IMR-90 (cell line): ENCODE data around the gene FAM53B. TPM values are rescaled to one million over a fixed set of nuclear protein-coding genes. Genes with fewer than 3 reads are reported as not detected.

Source experiments
- ATAC-seq: fragments of 200-7000 bp; cut with Tn5 transposase; 2 replicates; pipeline ENCODE4 v1.9.1; 2020; ENCODE audit warnings: low read depth, mild to moderate bottlenecking, moderate library complexity
- BruUV-seq: library from RNA; stranded (reverse); fragments of 400-500 nt; replicated peaks from 2 replicates; lab custom pipeline; 2021; lab: Mats Ljungman, UMichigan
- CTCF ChIA-PET: fragments of 300-600 bp; formaldehyde crosslinking; extraction: SDS; loops from one replicate; lab custom pipeline; 2021; ENCODE audit warnings: antibody characterized with exemption; lab: Yijun Ruan, JAX
- POLR2A ChIA-PET: fragments of 300-600 bp; sonication (Branson Sonifier 250); formaldehyde crosslinking; loops from one replicate; lab custom pipeline; 2022; ENCODE audit warnings: antibody characterized with exemption; ENCODE audit not compliant: unreplicated experiment; lab: Charles Lee
- DNase-seq: peaks from one replicate; pipeline ENCODE4 v3.0.0; 2013
- H2AFZ ChIP-seq: replicated peaks from 2 replicates; pipeline ENCODE3; 2013; ENCODE audit warnings: low read length, mild to moderate bottlenecking; ENCODE audit not compliant: poor library complexity
- H2AK5ac ChIP-seq: 2 replicates; pipeline ENCODE4 v1.6.1; 2013; ENCODE audit warnings: low read depth, low read length, inconsistent platforms
- H2AK9ac ChIP-seq: replicated peaks from 2 replicates; pipeline ENCODE3; 2013; ENCODE audit warnings: mild to moderate bottlenecking, low read depth, low read length, moderate library complexity; ENCODE audit not compliant: poor library complexity
- H2BK120ac ChIP-seq: 2 replicates; pipeline ENCODE4 v1.6.1; 2013; ENCODE audit warnings: low read depth, low read length, inconsistent platforms
- H2BK15ac ChIP-seq: 3 replicates; pipeline ENCODE4 v1.6.1; 2013; ENCODE audit warnings: low read depth, low read length, inconsistent platforms
- H2BK20ac ChIP-seq: 2 replicates; pipeline ENCODE4 v1.6.1; 2013; ENCODE audit warnings: low read depth, mild to moderate bottlenecking, inconsistent platforms, low read length, moderate library complexity
- H2BK5ac ChIP-seq: 2 replicates; pipeline ENCODE4 v1.6.1; 2013; ENCODE audit warnings: mild to moderate bottlenecking, low read depth, low read length, inconsistent platforms; ENCODE audit not compliant: poor library complexity, severe bottlenecking
- H3K14ac ChIP-seq: replicated peaks from 2 replicates; pipeline ENCODE4 v1.6.1; 2013; ENCODE audit warnings: low read depth, low read length, inconsistent platforms
- H3K18ac ChIP-seq: 2 replicates; pipeline ENCODE4 v1.6.1; 2013; ENCODE audit warnings: low read depth, low read length, control low read depth
- H3K23ac ChIP-seq: 2 replicates; pipeline ENCODE4 v1.6.1; 2013; ENCODE audit warnings: low read depth, low read length, inconsistent platforms
- H3K27ac ChIP-seq: 2 replicates; pipeline ENCODE4 v1.5.1; 2013; ENCODE audit warnings: mild to moderate bottlenecking, control low read depth, low read length; ENCODE audit not compliant: insufficient read depth
- H3K27me3 ChIP-seq: 2 replicates; pipeline ENCODE4 v1.6.1; 2013; ENCODE audit warnings: low read length; ENCODE audit not compliant: control insufficient read depth, insufficient read depth
- H3K36me3 ChIP-seq: 2 replicates; pipeline ENCODE4 v1.6.1; 2013; ENCODE audit warnings: low read length, mixed read lengths; ENCODE audit not compliant: control insufficient read depth, insufficient read depth
- H3K4ac ChIP-seq: 2 replicates; pipeline ENCODE4 v1.6.1; 2013; ENCODE audit warnings: low read depth, low read length, inconsistent platforms
- H3K4me1 ChIP-seq: 2 replicates; pipeline ENCODE4 v1.6.1; 2013; ENCODE audit warnings: low read length, mixed read lengths; ENCODE audit not compliant: control insufficient read depth, insufficient read depth
- H3K4me2 ChIP-seq: 2 replicates; pipeline ENCODE4 v1.6.1; 2013; ENCODE audit warnings: low read depth, mild to moderate bottlenecking, control low read depth, low read length, moderate library complexity
- H3K4me3 ChIP-seq: 2 replicates; pipeline ENCODE4 v1.5.1; 2013; ENCODE audit warnings: low read depth, mild to moderate bottlenecking, control low read depth, low read length, moderate library complexity; ENCODE audit not compliant: insufficient read depth
- H3K56ac ChIP-seq: 2 replicates; pipeline ENCODE4 v1.6.1; 2013; ENCODE audit warnings: low read length, inconsistent platforms; ENCODE audit not compliant: insufficient read depth; ENCODE audit errors: extremely low read depth
- H3K79me1 ChIP-seq, 2 experiments: 2 replicates each; pipeline ENCODE4 v1.6.1; 2013; ENCODE audit warnings: low read length in 2 of 2, inconsistent platforms in 1 of 2, low read depth in 1 of 2
- H3K9ac ChIP-seq: 2 replicates; pipeline ENCODE4 v1.6.1; 2013; ENCODE audit warnings: low read depth, low read length, control low read depth
- H3K9me1 ChIP-seq: 2 replicates; pipeline ENCODE4 v1.6.1; 2013; ENCODE audit warnings: low read length, inconsistent platforms; ENCODE audit not compliant: insufficient read depth
- H3K9me3 ChIP-seq: 2 replicates; pipeline ENCODE4 v1.6.1; 2013; ENCODE audit warnings: low read length; ENCODE audit not compliant: control insufficient read depth, insufficient read depth
- H4K20me1 ChIP-seq: 2 replicates; pipeline ENCODE4 v1.6.1; 2013; ENCODE audit warnings: low read length, inconsistent platforms; ENCODE audit not compliant: insufficient read depth
- H4K5ac ChIP-seq: 2 replicates; pipeline ENCODE4 v1.6.1; 2013; ENCODE audit warnings: mild to moderate bottlenecking, low read depth, low read length, control low read depth
- H4K8ac ChIP-seq, 2 experiments: 2 replicates each; pipeline ENCODE4 v1.6.1; 2013; ENCODE audit warnings: low read depth in 2 of 2, low read length in 2 of 2, control low read depth in 1 of 2, inconsistent platforms in 1 of 2
- H4K91ac ChIP-seq: 2 replicates; pipeline ENCODE4 v1.6.1; 2013; ENCODE audit warnings: low read depth, low read length, inconsistent platforms; ENCODE audit not compliant: insufficient read depth
- CHD1 ChIP-seq: IDR thresholded peaks from 2 replicates; pipeline ENCODE4 v1.6.1; 2012; ENCODE audit warnings: low read depth, low read length, improper control_type of control experiment
- MAFK ChIP-seq: IDR thresholded peaks from 2 replicates; pipeline ENCODE4 v1.6.1; 2012; ENCODE audit warnings: low read depth, low read length, improper control_type of control experiment
- MAZ ChIP-seq: IDR thresholded peaks from 2 replicates; pipeline ENCODE4 v1.6.1; 2012; ENCODE audit warnings: low read depth, mild to moderate bottlenecking, low read length, improper control_type of control experiment, moderate library complexity, borderline replicate concordance
- MXI1 ChIP-seq: IDR thresholded peaks from 2 replicates; pipeline ENCODE4 v1.6.1; 2012; ENCODE audit warnings: low read depth, mild to moderate bottlenecking, low read length, moderate library complexity, borderline replicate concordance
- NFE2L2 ChIP-seq: fragments of 150-350 bp; IDR thresholded peaks from 2 replicates; pipeline ENCODE4 v1.6.1; 2016; ENCODE audit warnings: low read depth, mild to moderate bottlenecking, low read length
- RCOR1 ChIP-seq: IDR thresholded peaks from 2 replicates; pipeline ENCODE4 v1.6.1; 2012; ENCODE audit warnings: mild to moderate bottlenecking, low read length, improper control_type of control experiment; ENCODE audit not compliant: insufficient replicate concordance
- WGBS, 2 experiments: methylation state at CpG; one replicate each; pipeline versions ENCODE4 v1.1.5 to v1.1.7; 2013; ENCODE audit warnings: missing lambda C conversion rate in 2 of 2; ENCODE audit not compliant: insufficient read length in 1 of 2; ENCODE audit errors: extremely low coverage in 2 of 2; 5-methylcytosine and 5-hydroxymethylcytosine counted together
- dilution Hi-C: fragments of 300-500 bp; cut with HindIII; formaldehyde crosslinking; loops from one replicate; pipeline ENCODE4 v1.14.3; 2018; ENCODE audit warnings: low sequenced_read_pairs; ENCODE audit not compliant: unreplicated experiment
- in situ Hi-C: fragments of 300-500 bp; cut with MboI; formaldehyde crosslinking; loops from 3 replicates; pipeline ENCODE4 v1.14.3; 2019; ENCODE audit warnings: low sequenced_read_pairs, inconsistent platforms, mixed read lengths
- intact Hi-C: fragments of 100-400 bp; cut with micrococcal nuclease; formaldehyde crosslinking; loops from 2 replicates; pipeline ENCODE4 v1.10.0; 2022
- polyA plus RNA-seq, 3 experiments: library from polyadenylated mRNA; depleted of rRNA; stranded (reverse); fragments of >200 nt; gene quantifications; 2 replicates each; pipeline ENCODE4 v1.2.3, GENCODE V29; 2012; ENCODE audit warnings: low replicate concordance in 1 of 3
- total RNA-seq: library from RNA; depleted of rRNA; stranded (reverse); fragments of >200 nt; gene quantifications from 2 replicates; pipeline ENCODE4 v1.2.3, GENCODE V29; 2012
- TF ChIP-seq, protein P1 (sequence below): fragments of 150-350 bp; IDR thresholded peaks from 2 replicates; pipeline ENCODE4 v1.6.1; 2016; ENCODE audit warnings: low read depth, mild to moderate bottlenecking, low read length, moderate library complexity, borderline replicate concordance

FAM53B gene
- total and polyA plus RNA-seq, 2 of the 4 experiments (the other 2 are of a cell fraction), result 3.8 to 5.7 TPM

DNA sequence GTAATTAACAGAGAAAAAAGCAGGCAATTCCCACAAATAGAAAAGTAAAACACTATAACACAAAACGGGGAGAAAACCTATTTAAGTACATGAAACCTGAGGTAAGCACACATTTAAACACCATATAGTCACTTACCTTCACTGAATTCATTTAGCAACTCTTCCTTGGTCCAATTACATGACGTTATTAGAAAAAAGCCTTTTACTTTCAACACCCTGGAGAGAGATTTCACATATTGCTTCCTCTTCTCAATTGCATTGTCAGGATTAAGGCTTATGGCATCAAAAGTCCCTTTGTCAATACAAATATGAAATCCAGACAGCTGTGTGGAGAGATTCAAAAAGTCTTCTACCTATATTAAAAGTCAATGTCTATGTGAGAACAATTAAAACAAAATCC is 21.1 kb upstream of the FAM53B start:
- Histone ChIP-seq H2BK15ac (no peak overlapping the region), H4K20me1 (no peaks in the 10 kb centered on the region), H2AFZ (no peak overlapping the region), H3K27ac (no peak overlapping the region), H2BK120ac (no peak overlapping the region), H4K91ac (no peak overlapping the region), H3K18ac (no peak overlapping the region), H3K4me2 (no peak overlapping the region), H2AK5ac (no peak overlapping the region), H3K27me3 (no peaks in the 10 kb centered on the region), H3K14ac (no peak overlapping the region), H3K56ac (no peak overlapping the region), H3K9ac (no peak overlapping the region), H3K4me1 (peaks cover 2% of the 10 kb centered on the region), H3K9me1 (no peaks in the 10 kb centered on the region), H3K79me1 (peaks cover 3 to 13% of the 10 kb centered on the region in 2 experiments), H3K4me3 (no peak overlapping the region), H3K23ac (no peak overlapping the region), H2BK5ac (no peak overlapping the region), H3K9me3 (no peaks in the 10 kb centered on the region), H4K8ac (no peak overlapping the region), H4K5ac (no peak overlapping the region), H2AK9ac (no peak overlapping the region), H3K36me3 (peaks cover 15% of the 10 kb centered on the region), H3K4ac (no peak overlapping the region), H2BK20ac (no peak overlapping the region)
- BruUV-seq, result no TSS peak
- WGBS, 2 experiments, result 83% methylated on average over 1 of the region's 2 CpGs; no CpG with 5 or more reads in 1 of the 2 experiments
- POLR2A ChIA-PET, result no interaction called here
- ATAC-seq (no peak), DNase-seq (no peak)
- intact Hi-C loops, result no loop called here
- CTCF ChIA-PET, result no interaction called here
- dilution Hi-C loops, result no loop called here
- in situ Hi-C loops, result no loop called here
- TF ChIP-seq MXI1 (no peak), RCOR1 (no peak), CHD1 (no peak), NFE2L2 (no peak), MAFK (no peak), MAZ (no peak)
- TF ChIP-seq, protein P1, sequence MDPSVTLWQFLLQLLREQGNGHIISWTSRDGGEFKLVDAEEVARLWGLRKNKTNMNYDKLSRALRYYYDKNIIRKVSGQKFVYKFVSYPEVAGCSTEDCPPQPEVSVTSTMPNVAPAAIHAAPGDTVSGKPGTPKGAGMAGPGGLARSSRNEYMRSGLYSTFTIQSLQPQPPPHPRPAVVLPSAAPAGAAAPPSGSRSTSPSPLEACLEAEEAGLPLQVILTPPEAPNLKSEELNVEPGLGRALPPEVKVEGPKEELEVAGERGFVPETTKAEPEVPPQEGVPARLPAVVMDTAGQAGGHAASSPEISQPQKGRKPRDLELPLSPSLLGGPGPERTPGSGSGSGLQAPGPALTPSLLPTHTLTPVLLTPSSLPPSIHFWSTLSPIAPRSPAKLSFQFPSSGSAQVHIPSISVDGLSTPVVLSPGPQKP, result no peak
